ENCODE measurements around the gene RIPK4. TPM values are rescaled to one million over a fixed set of nuclear protein-coding genes. Genes with fewer than 3 reads are reported as not detected.
"Not testable (repeated sequence)": the region's sequence is repeated elsewhere in the genome, so short reads cannot be mapped to it uniquely, and the experiment has no call there.

Gene RIPK4
- total RNA-seq, 1 experiment from 2014 or later = not detected

- Histone ChIP-seq H3K36me3 (no peaks in the 10 kb centered on the region), H3K27ac (no peak overlapping the region), H3K4me3 (no peak overlapping the region), H3K4me1 (no peaks in the 10 kb centered on the region), H3K27me3 (peaks cover 18% of the 10 kb centered on the region), H3K9me3 (replicated peaks) (no peaks in the 10 kb centered on the region)
- DNase-seq = no peak
Observed at GRCh38 chr21:41717573-41718330, 49.1 kb downstream of the RIPK4 start.

GRCh38 chr21:41716751-41717150, 50.1 kb downstream of the RIPK4 start:
- Histone ChIP-seq H3K4me1 (no peaks in the 10 kb centered on the region), H3K9me3 (replicated peaks) (no peaks in the 10 kb centered on the region), H3K36me3 (no peaks in the 10 kb centered on the region), H3K4me3 (no peak overlapping the region), H3K27me3 (peaks cover 18% of the 10 kb centered on the region), H3K27ac (no peak overlapping the region)
- no peak for DNase-seq

GRCh38 chr21:41715649-41716281, 51.1 kb downstream of the RIPK4 start:
- DNase-seq = no peak
- H3K27me3 ChIP-seq = peaks cover 18% of the 10 kb centered on the region
- no peaks in the 10 kb centered on the region for H3K4me1 ChIP-seq
- H3K27ac ChIP-seq = no peak overlapping the region
- H3K9me3 ChIP-seq (replicated peaks) = no peaks in the 10 kb centered on the region
- no peak overlapping the region for H3K4me3 ChIP-seq
- no peaks in the 10 kb centered on the region for H3K36me3 ChIP-seq

- H3K9me3 ChIP-seq (replicated peaks); DNase-seq; H3K4me3 ChIP-seq; H3K4me1 ChIP-seq; H3K36me3 ChIP-seq; H3K27ac ChIP-seq: not testable (repeated sequence)
- H3K27me3 ChIP-seq = peaks cover 18% of the 10 kb centered on the region
Observed at GRCh38 chr21:41714299-41714865, 52.5 kb downstream of the RIPK4 start.

DNA sequence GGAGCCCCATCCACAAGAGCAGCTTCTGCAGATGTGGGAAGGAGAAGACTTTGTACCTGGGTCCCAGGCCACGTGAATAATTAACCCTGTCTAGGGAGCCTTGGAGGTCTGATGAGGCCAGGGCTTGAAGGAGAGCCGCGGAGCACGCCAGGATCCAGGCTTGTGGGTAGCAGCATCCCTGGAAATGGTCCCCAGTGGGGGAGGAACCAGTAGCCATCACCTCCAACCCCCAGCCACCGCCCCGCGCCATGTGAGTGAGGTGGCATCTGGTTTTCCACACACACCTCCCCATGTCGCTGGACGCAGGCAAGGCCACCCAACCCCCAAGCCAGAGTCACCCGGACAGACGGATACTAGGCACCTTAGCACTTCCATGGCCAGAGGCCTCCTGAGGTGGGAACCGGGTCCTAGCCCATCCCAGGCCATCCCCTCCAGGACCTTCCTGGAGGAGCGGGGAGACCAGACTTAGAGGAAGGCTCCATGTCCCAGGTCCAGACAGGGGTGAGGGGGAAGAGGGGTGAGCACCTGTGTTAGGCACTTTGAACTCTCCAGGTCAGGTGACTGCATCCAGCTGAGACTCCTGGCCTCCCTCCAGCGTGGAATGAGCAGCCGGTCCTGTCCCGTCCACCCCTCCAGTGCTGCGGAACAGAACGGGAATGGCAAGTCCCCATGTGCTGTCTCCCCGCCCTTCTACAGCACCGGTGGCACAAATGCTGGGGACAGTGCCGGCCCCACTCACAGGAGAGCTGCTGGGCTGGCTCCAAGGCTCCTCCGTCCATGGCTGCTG, 53.2 kb downstream of the RIPK4 start:
- Histone ChIP-seq H3K9me3 (replicated peaks) (no peaks in the 10 kb centered on the region), H3K27me3 (peaks cover 18% of the 10 kb centered on the region), H3K27ac (no peak overlapping the region), H3K4me1 (no peaks in the 10 kb centered on the region), H3K4me3 (no peak overlapping the region), H3K36me3 (no peaks in the 10 kb centered on the region)
- no peak for DNase-seq

GRCh38 chr21:41712730-41713129, 54.1 kb downstream of the RIPK4 start:
- DNase-seq = no peak
- no peak overlapping the region for H3K4me3 ChIP-seq
- no peaks in the 10 kb centered on the region for H3K4me1 ChIP-seq
- no peaks in the 10 kb centered on the region for H3K9me3 ChIP-seq (replicated peaks)
- H3K27me3 ChIP-seq = peaks cover 18% of the 10 kb centered on the region
- H3K36me3 ChIP-seq = no peaks in the 10 kb centered on the region
- no peak overlapping the region for H3K27ac ChIP-seq

GRCh38 chr21:41712201-41712600, 54.7 kb downstream of the RIPK4 start:
- no peak for DNase-seq
- Histone ChIP-seq H3K27ac (no peak overlapping the region), H3K27me3 (peaks cover 13% of the 10 kb centered on the region)

DNA sequence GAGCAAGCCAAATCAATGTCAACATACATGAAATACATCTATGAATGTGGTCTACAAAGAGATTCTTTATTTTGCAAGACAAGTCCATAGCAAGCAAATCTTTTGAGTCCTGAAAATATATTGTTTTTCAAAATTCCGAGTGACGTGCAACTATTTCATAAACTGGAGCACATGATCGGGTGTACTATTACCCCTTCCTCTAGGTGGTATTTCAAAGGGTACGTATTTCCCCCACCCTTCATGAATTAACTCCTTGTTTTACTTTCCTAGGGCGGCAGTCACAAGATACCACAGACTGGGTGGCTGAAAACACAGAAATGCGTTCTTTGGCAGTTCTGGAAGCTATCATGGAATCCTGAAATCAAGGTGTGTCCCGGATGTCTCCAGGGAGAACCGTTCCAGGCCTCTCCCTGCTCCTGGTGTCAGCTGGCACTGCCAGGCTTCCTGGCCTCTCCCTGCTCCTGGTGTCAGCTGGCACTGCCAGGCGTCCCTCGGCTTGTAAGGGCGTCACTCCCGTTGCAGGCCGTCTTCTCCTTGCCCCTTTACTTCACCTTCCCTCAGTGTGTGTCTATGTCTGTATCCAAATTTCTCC, 55.3 kb downstream of the RIPK4 start:
- Histone ChIP-seq H3K4me1 (no peaks in the 10 kb centered on the region; the same call in 1 of the 2 replicates), H3K27ac (no peak overlapping the region), H3K9me3 (replicated peaks) (no peaks in the 10 kb centered on the region), H3K4me3 (no peak overlapping the region), H3K36me3 (no peaks in the 10 kb centered on the region), H3K27me3 (peaks cover 11% of the 10 kb centered on the region)
- DNase-seq = no peak

More at GRCh38 chr21:41712201-41712600, 54.7 kb downstream of the RIPK4 start:
- no peaks in the 10 kb centered on the region for H3K9me3 ChIP-seq (replicated peaks)
- no peak overlapping the region for H3K4me3 ChIP-seq
- H3K4me1 ChIP-seq = no peaks in the 10 kb centered on the region
- no peaks in the 10 kb centered on the region for H3K36me3 ChIP-seq

GRCh38 chr21:41710823-41711160, 56.1 kb downstream of the RIPK4 start:
- Histone ChIP-seq H3K36me3 (no peaks in the 10 kb centered on the region), H3K27ac (no peak overlapping the region), H3K27me3 (peaks cover 4% of the 10 kb centered on the region), H3K9me3 (replicated peaks) (no peaks in the 10 kb centered on the region), H3K4me1 (no peaks in the 10 kb centered on the region; the same call in 1 of the 2 replicates), H3K4me3 (no peak overlapping the region)
- no peak for DNase-seq

DNA sequence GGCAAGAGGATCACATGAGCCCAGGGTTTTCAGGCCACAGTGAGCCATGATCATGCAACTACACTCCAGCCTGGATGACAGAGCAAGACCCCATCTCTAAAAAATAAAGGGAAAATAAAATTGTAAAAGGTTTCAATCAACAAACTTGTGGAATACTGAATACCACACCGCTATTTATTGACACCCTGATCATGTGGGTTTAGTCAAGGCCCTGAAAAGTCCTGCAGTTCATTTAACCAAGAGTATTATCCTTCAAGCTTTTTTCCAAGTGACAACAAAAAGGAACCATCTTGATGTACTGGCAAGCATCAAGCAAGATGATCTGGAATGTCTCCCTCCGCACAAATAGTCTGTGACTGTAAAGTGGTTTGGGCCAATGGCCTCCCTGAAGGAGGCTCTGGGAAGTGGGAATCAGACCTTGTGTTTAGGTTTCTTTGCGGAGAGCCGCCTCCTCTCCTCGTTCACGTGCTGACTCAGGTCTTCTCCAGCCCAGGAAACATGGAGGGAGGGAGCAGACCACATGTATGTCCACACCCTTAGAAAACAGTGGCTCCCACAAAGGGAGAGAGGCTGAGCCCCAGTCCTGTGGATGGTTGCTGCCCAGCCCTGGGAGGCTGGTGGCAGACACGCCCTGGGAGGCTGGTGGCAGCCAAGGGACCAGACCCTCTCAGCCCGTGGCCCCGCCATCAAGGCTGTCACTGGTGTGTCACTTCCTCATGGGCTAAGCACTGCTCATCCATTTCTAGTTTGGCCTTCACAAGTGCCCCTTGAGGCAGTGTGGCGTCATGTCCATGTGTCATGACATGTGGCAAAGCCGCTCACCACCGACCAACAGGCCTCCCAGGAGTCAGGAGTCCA, 56.7 kb downstream of the RIPK4 start:
- DNase-seq = no peak
- H3K27me3 ChIP-seq = peaks cover 4% of the 10 kb centered on the region; the same call in 1 of the 2 replicates
- H3K36me3 ChIP-seq = no peaks in the 10 kb centered on the region
- no peak overlapping the region for H3K27ac ChIP-seq
- H3K4me1 ChIP-seq = no peaks in the 10 kb centered on the region; the same call in 1 of the 2 replicates
- H3K4me3 ChIP-seq = no peak overlapping the region
- H3K9me3 ChIP-seq (replicated peaks) = no peaks in the 10 kb centered on the region

DNA sequence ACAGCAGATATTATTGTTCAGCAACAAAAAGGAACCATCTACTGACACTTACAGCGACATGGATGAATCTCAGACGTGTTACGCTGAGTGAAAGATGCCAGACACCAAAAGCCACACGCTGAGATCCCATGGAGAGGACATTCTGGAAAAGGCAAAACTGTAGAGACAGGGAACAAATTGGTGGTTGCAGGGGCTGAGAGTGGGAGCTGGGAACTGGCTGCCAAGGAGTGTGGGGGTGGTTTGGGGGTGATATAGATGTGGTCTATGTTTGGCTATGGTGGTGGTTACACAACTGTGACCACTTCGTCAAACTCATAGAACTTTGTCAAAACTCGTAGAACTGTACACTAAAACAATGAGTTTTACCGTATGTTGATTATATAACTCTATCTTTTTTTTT, 57.7 kb downstream of the RIPK4 start:
- no peak overlapping the region for H3K4me3 ChIP-seq
- H3K9me3 ChIP-seq (replicated peaks) = no peaks in the 10 kb centered on the region
- DNase-seq = no peak
- no peaks in the 10 kb centered on the region for H3K36me3 ChIP-seq
- H3K27me3 ChIP-seq = no peaks in the 10 kb centered on the region
- no peak overlapping the region for H3K27ac ChIP-seq
- no peaks in the 10 kb centered on the region; the same call in 1 of the 2 replicates for H3K4me1 ChIP-seq

- Histone ChIP-seq H3K4me1 (no peaks in the 10 kb centered on the region; the same call in 1 of the 2 replicates), H3K36me3 (no peaks in the 10 kb centered on the region), H3K9me3 (replicated peaks) (no peaks in the 10 kb centered on the region), H3K4me3 (no peak overlapping the region), H3K27me3 (no peaks in the 10 kb centered on the region), H3K27ac (no peak overlapping the region)
- no peak for DNase-seq
Observed at GRCh38 chr21:41707960-41708330, 58.9 kb downstream of the RIPK4 start.

DNA sequence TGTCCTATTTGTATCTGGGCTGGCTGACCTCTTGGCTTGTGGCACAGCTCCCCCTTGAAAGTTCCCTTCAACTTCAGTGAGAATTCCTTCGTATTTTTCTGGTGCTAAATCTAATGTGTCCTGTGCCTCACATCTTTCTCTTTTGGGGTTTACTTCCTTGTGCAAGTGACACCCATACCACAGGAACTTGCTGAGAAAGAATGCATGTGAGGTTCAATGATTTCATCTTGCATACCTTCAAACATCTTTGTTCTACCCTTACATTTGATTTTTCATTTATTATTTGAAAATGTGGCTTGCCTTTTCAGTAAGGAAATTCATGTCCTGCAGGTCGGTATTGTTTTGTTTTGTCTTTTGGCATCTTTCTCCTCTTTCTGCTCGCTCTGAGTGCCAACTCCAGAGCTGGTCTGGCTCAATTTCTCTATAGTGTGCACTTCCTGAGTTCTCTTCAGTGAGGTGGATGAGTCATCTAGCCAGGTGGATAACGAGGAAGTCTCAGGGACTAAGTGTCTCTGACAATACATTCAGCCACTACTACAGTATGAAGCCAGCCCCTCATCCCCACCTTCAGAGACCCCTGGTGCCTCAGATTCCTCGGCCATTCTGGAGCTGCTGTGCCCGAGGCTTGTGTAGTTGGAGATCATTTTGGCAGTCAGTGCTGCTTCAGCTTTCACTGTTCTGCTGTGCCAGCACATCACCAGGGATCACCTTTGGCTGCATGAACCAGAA, 59.5 kb downstream of the RIPK4 start:
- Histone ChIP-seq H3K9me3 (replicated peaks) (no peaks in the 10 kb centered on the region), H3K36me3 (no peaks in the 10 kb centered on the region), H3K27me3 (no peaks in the 10 kb centered on the region), H3K4me1 (no peaks in the 10 kb centered on the region; the same call in 1 of the 2 replicates), H3K27ac (no peak overlapping the region), H3K4me3 (no peak overlapping the region)
- DNase-seq = no peak
